ENCODE data around the gene HPRT1.

GRCh38 chrX:134457708-134458107 lies 2.3 kb upstream of the HPRT1 start:
- TF ChIP-seq GATA2 (IDR thresholded peaks at IDR 0.05; ENCODE audit: low read depth, low read length): no peak
- TF ChIP-seq GATA3 (IDR thresholded peaks at IDR 0.05; ENCODE audit: low read depth, low read length): no peak
